K562 (cell line): Measurements from ENCODE around the gene PAFAH1B1. TPM values are rescaled to one million over a fixed set of nuclear protein-coding genes. Genes with fewer than 3 reads are reported as not detected.

Experiments
- ATF1 ChIP-seq, 2 experiments: fragments of 450-650 bp in 1 of 2; IDR thresholded peaks; 2 replicates each; pipeline ENCODE4 v1.6.1; 2016; ENCODE audit warnings: missing compliant biosample characterization in 1 of 2, missing genetic modification characterization in 1 of 2
- E2F6 ChIP-seq, 2 experiments: IDR thresholded peaks; 2 replicates each; pipeline ENCODE4 v1.6.1; 2011; ENCODE audit warnings: borderline replicate concordance in 1 of 2, control low read depth in 1 of 2, low read depth in 1 of 2, low read length in 1 of 2, mild to moderate bottlenecking in 1 of 2, mixed read lengths in 1 of 2, moderate library complexity in 1 of 2; ENCODE audit not compliant: insufficient read depth in 1 of 2, insufficient read length in 1 of 2, poor library complexity in 1 of 2, severe bottlenecking in 1 of 2; ENCODE audit errors: extremely low read depth in 1 of 2
- FIP1L1 ChIP-seq: fragments of 200-400 bp; formaldehyde crosslinking; IDR thresholded peaks from 2 replicates; pipeline ENCODE4 v1.6.1; 2018; ENCODE audit warnings: mild to moderate bottlenecking, low read depth, low read length; ENCODE audit not compliant: poor library complexity, severe bottlenecking
- HDAC2 ChIP-seq: fragments of 450-650 bp; IDR thresholded peaks from 2 replicates; pipeline ENCODE4 v1.6.1; 2016; ENCODE audit warnings: mild to moderate bottlenecking
- HDAC8 ChIP-seq: fragments of 450-650 bp; IDR thresholded peaks from 2 replicates; pipeline ENCODE4 v1.6.1; 2016; ENCODE audit warnings: mild to moderate bottlenecking, missing genetic modification characterization, moderate library complexity, missing compliant biosample characterization
- KLF16 ChIP-seq: IDR thresholded peaks from 2 replicates; pipeline ENCODE4 v1.6.1; 2016; ENCODE audit warnings: antibody characterized with exemption
- NCOR1 ChIP-seq: fragments of 450-650 bp; IDR thresholded peaks from 2 replicates; pipeline ENCODE4 v1.6.1; 2016; ENCODE audit warnings: mild to moderate bottlenecking, moderate library complexity
- RNF2 ChIP-seq: sonication (generic); IDR thresholded peaks from 2 replicates; pipeline ENCODE4 v1.6.1; 2016
- SAP30 ChIP-seq: fragments of 200-600 bp; sonication (generic); IDR thresholded peaks from 2 replicates; pipeline ENCODE4 v1.6.1; 2012; ENCODE audit warnings: borderline replicate concordance, low read depth, mild to moderate bottlenecking, moderate library complexity, low read length, control low read depth, inconsistent platforms; ENCODE audit not compliant: insufficient read depth, poor library complexity, severe bottlenecking
- TAF9B ChIP-seq: fragments of 450-650 bp; IDR thresholded peaks from 2 replicates; pipeline ENCODE4 v1.6.1; 2018; ENCODE audit warnings: mild to moderate bottlenecking; ENCODE audit not compliant: partially characterized antibody
- YY1 ChIP-seq, 3 experiments: IDR thresholded peaks; 2 replicates each; pipeline ENCODE4 v1.6.1; 2011; ENCODE audit warnings: low read length in 2 of 3, mild to moderate bottlenecking in 2 of 3, moderate library complexity in 2 of 3, borderline replicate concordance in 1 of 3, control low read depth in 1 of 3, low read depth in 1 of 3; ENCODE audit not compliant: insufficient read depth in 3 of 3, insufficient replicate concordance in 2 of 3, control insufficient read depth in 1 of 3, insufficient read length in 1 of 3; ENCODE audit errors: extremely low read depth in 1 of 3
- ZBTB2 ChIP-seq: fragments of 450-650 bp; IDR thresholded peaks from 2 replicates; pipeline ENCODE4 v1.6.1; 2016; ENCODE audit warnings: antibody characterized with exemption
- ZFP36 ChIP-seq: fragments of 150-350 bp; IDR thresholded peaks from 2 replicates; pipeline ENCODE4 v1.6.1; 2018; ENCODE audit warnings: low read length, low read depth; ENCODE audit not compliant: partially characterized antibody
- ZNF639 ChIP-seq, 2 experiments: fragments of 200-800 bp in 1 of 2; sonication (Bioruptor generic) in 1 of 2; sonication (generic) in 1 of 2; formaldehyde crosslinking in 1 of 2; IDR thresholded peaks in 1 of 2; conservative IDR thresholded peaks in 1 of 2; 2 replicates each; pipeline versions ENCODE4 v1.5.0 to v1.6.1; 2016 to 2020; ENCODE audit warnings: missing compliant biosample characterization in 1 of 2, missing genetic modification characterization in 1 of 2, missing genetic modification reagents in 1 of 2
- polyA plus RNA-seq, 8 experiments: library from polyadenylated mRNA; depleted of rRNA in 4 of 8; stranded (reverse) in 5 of 8; unstranded in 3 of 8; fragments of >200 nt; fragmentation: Nextera tagmentation in 2 of 8; fragmentation: Illumina TruSeq in 1 of 8; extraction: Ambion mirVana in 2 of 8; extraction: Trizol in 1 of 8; gene quantifications; 2 replicates each; pipeline versions ENCODE4 v1.2.1 to v1.2.3, GENCODE V29; 2011 to 2014; ENCODE audit warnings: inconsistent platforms in 1 of 8, missing spikeins in 1 of 8
- total RNA-seq, 7 experiments: library from RNA; depleted of rRNA in 6 of 7; stranded (reverse); fragments of >200 nt in 6 of 7; fragmentation: Illumina TruSeq in 2 of 7; extraction: Trizol in 2 of 7; gene quantifications; 2 replicates each; pipeline versions ENCODE4 v1.2.1 to v1.2.3, GENCODE V29; 2011 to 2021; ENCODE audit warnings: low replicate concordance in 1 of 7
- TF ChIP-seq, protein P1 (sequence below), 3 experiments: fragments of 200-800 bp in 1 of 3; fragments of 250-450 bp in 1 of 3; fragments of 450-650 bp in 1 of 3; sonication (Bioruptor Pico) in 1 of 3; sonication (Bioruptor generic) in 1 of 3; formaldehyde crosslinking in 1 of 3; IDR thresholded peaks; 2 replicates each; pipeline versions ENCODE4 v1.6.1 to v1.8.0; 2016 to 2022; ENCODE audit warnings: mild to moderate bottlenecking in 2 of 3, missing genetic modification characterization in 2 of 3, missing compliant biosample characterization in 1 of 3, moderate library complexity in 1 of 3

The PAFAH1B1 gene
- total and polyA plus RNA-seq, 9 of the 15 experiments (the other 6 are each of a cell fraction or from before 2014, with no cell fraction given) = 23.3 to 66.4 (median 40.2) TPM

- TF ChIP-seq, protein P1, sequence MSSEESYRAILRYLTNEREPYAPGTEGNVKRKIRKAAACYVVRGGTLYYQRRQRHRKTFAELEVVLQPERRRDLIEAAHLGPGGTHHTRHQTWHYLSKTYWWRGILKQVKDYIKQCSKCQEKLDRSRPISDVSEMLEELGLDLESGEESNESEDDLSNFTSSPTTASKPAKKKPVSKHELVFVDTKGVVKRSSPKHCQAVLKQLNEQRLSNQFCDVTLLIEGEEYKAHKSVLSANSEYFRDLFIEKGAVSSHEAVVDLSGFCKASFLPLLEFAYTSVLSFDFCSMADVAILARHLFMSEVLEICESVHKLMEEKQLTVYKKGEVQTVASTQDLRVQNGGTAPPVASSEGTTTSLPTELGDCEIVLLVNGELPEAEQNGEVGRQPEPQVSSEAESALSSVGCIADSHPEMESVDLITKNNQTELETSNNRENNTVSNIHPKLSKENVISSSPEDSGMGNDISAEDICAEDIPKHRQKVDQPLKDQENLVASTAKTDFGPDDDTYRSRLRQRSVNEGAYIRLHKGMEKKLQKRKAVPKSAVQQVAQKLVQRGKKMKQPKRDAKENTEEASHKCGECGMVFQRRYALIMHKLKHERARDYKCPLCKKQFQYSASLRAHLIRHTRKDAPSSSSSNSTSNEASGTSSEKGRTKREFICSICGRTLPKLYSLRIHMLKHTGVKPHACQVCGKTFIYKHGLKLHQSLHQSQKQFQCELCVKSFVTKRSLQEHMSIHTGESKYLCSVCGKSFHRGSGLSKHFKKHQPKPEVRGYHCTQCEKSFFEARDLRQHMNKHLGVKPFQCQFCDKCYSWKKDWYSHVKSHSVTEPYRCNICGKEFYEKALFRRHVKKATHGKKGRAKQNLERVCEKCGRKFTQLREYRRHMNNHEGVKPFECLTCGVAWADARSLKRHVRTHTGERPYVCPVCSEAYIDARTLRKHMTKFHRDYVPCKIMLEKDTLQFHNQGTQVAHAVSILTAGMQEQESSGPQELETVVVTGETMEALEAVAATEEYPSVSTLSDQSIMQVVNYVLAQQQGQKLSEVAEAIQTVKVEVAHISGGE (CRISPR knock-in tag; IDR thresholded peaks at IDR 0.05) = peak in 1 of 3 experiments; percentile 22; a peak in 1 of 6 replicates
- 0 out of 2 replicates have a peak, but pooled peaks have one; percentile 12 for TF ChIP-seq HDAC2
- TF ChIP-seq KLF16 = peak; percentile 93
- TF ChIP-seq ZNF639 (CRISPR knock-in tag; conservative IDR thresholded peaks at IDR 0.05 in 1 of 2, IDR thresholded peaks at IDR 0.05 in 1 of 2) = peak in 1 of 2 experiments; percentile 87; a peak in 2 of 4 replicates
- TF ChIP-seq RNF2 = peak; percentile 54; the same call in 1 of the 2 replicates
- peak; percentile 89 for TF ChIP-seq SAP30
- peak; percentile 79; the same call in 1 of the 2 replicates for TF ChIP-seq ZBTB2
- TF ChIP-seq HDAC8 (tag) = no peak
- TF ChIP-seq YY1 (IDR thresholded peaks at IDR 0.05; ENCODE audit: borderline replicate concordance in 1 of 3, control insufficient read depth in 1 of 3, extremely low read depth in 1 of 3, insufficient read depth in 3 of 3, insufficient read length in 1 of 3, insufficient replicate concordance in 2 of 3, low read depth in 1 of 3, low read length in 2 of 3) = peak in 2 of 3 experiments; percentile 32
- no peak for TF ChIP-seq ATF1 (CRISPR knock-in tag; IDR thresholded peaks at IDR 0.05)
- peak; percentile 82 for TF ChIP-seq ATF1 (tag; IDR thresholded peaks at IDR 0.05)
- peak; percentile 63 to 82 for TF ChIP-seq E2F6 (IDR thresholded peaks at IDR 0.05; ENCODE audit: borderline replicate concordance in 1 of 2, extremely low read depth in 1 of 2, insufficient read depth in 1 of 2, insufficient read length in 1 of 2, low read depth in 1 of 2, low read length in 1 of 2, poor library complexity in 1 of 2, severe bottlenecking in 1 of 2)
- TF ChIP-seq FIP1L1 = peak; percentile 65
- TF ChIP-seq TAF9B = no peak
- no peak for TF ChIP-seq ZFP36
- no peak for TF ChIP-seq NCOR1
Measured at GRCh38 chr17:2711608-2712299, 118.3 kb downstream of the PAFAH1B1 start, which contains the start of gene CLUH (continued).
